Measurements from ENCODE around the gene ANXA1. TPM values are rescaled to one million over a fixed set of nuclear protein-coding genes. Genes with fewer than 3 reads are reported as not detected.

Gene ANXA1
- total and polyA plus RNA-seq, 10 of the 15 experiments (the other 5 are each of a cell fraction or from before 2014, with no cell fraction given): 6.6 to 30.1 (median 12.6) TPM

DNA sequence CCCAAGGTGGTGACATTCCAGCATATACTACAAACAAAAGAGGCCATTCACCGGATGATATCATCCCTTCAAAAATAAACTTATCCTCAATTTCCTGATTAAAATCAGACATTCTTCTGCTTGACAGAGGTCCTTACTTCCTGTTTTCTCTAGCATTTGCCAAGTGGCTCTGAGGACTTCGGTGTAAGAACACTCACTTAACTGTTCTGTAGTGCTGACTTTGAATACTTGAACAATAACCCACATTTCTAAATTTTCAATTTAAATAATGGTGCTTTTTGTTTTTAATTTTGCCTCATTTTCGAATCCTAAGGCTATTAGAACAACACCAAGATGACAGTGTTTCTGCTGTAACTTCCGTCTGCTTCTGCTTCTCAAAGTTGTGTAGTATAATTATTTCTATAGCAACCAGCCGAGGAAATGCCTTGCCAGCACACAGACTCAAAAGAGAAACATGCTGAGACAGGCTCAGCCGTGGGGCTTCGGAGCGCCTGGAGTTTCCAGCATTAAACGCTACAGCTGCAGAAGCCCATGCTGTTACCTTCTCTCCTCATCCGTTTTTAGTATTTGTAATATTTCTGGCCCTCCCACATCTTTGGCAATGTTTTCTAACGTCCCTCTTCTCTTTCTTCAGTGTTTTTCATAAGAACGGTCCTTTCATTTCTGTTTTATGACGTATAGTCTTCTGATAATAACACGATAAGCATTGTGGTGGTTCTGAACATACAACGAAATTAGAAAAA is 19.5 kb upstream of the ANXA1 start:
- CTCF ChIA-PET: interaction anchor here (1.3 to 3.9 kb wide), 5 partner anchors 13 to 52 kb away, joined by 3 to 18 read pairs (median 4); no protein-coding TSS in a partner anchor
- H3K4me3 ChIP-seq: peak overlapping the region; percentile 52
- peak overlapping the region; percentile 94 for H2AFZ ChIP-seq (ENCODE audit: control insufficient read depth, low read depth, low read length)
- POLR2A ChIA-PET: interaction anchor here (0.7 to 2.0 kb wide), 3 partner anchors 15 to 50 kb away, joined by 3 to 8 read pairs (median 3); no protein-coding TSS in a partner anchor
- RAD21 ChIA-PET (ENCODE audit: unreplicated experiment): interaction anchor here (1.2 to 2.1 kb wide), 4 partner anchors 9 to 25 kb away, joined by 4 to 8 read pairs (median 4); no protein-coding TSS in a partner anchor
- H3K9ac ChIP-seq (ENCODE audit: control insufficient read depth, insufficient read depth, low read length): peak overlapping the region; percentile 71
- no peaks in the 10 kb centered on the region; the same call in 2 of the 3 replicates for H3K9me3 ChIP-seq (replicated peaks; ENCODE audit: control insufficient read depth, insufficient read depth, low read length)
- peak; percentile 55 for DNase-seq (ENCODE audit: low read depth, low spot score)
- H3K36me3 ChIP-seq (ENCODE audit: control insufficient read depth in 2 of 2, insufficient read depth in 2 of 2, low read length in 1 of 2): no peaks in the 10 kb centered on the region
- peak overlapping the region; percentile 90 for H3K4me2 ChIP-seq (ENCODE audit: control insufficient read depth, insufficient read depth)
- SMC1A ChIA-PET (ENCODE audit: uncharacterized antibody, unreplicated experiment): interaction anchor here (1.0 to 3.5 kb wide), 11 partner anchors 10 to 49 kb away, joined by 3 to 17 read pairs (median 8); partner anchors contain the start of gene ANXA1
- peak overlapping the region; percentile 82 for H3K27ac ChIP-seq (ENCODE audit: control insufficient read depth, insufficient read depth)
- H3K79me2 ChIP-seq (ENCODE audit: control insufficient read depth, insufficient read depth, low read length): no peaks in the 10 kb centered on the region
- peak; percentile 57 for FAIRE-seq
- no TSS peak for BruUV-seq (replicated peaks)
- intact Hi-C loops (cut with micrococcal nuclease; ENCODE audit: unreplicated experiment): no loop called here
- in situ Hi-C loops (cut with MboI): no loop called here
- peaks cover 3% of the 10 kb centered on the region; the same call in 1 of the 2 replicates for H3K4me1 ChIP-seq (ENCODE audit: control insufficient read depth, insufficient read depth, low read length)
- no peaks in the 10 kb centered on the region for H3K27me3 ChIP-seq (replicated peaks in 1 of 2; ENCODE audit: control insufficient read depth in 2 of 2, insufficient read depth in 2 of 2, low read length in 1 of 2)
- ATAC-seq: peak; percentile 89
- 0 out of 2 replicates have a peak, but pooled peaks have one; percentile 6 for TF ChIP-seq CREB1 (IDR thresholded peaks at IDR 0.05; ENCODE audit: low read depth)
- 0 out of 2 replicates have a peak, but pooled peaks have one; percentile 39 for TF ChIP-seq NFIC (IDR thresholded peaks at IDR 0.05; ENCODE audit: low read depth, low read length)
- TF ChIP-seq ASH2L (IDR thresholded peaks at IDR 0.05; ENCODE audit: borderline replicate concordance, low read depth): peak; percentile 55; the same call in 1 of the 2 replicates
- TF ChIP-seq, protein P1, sequence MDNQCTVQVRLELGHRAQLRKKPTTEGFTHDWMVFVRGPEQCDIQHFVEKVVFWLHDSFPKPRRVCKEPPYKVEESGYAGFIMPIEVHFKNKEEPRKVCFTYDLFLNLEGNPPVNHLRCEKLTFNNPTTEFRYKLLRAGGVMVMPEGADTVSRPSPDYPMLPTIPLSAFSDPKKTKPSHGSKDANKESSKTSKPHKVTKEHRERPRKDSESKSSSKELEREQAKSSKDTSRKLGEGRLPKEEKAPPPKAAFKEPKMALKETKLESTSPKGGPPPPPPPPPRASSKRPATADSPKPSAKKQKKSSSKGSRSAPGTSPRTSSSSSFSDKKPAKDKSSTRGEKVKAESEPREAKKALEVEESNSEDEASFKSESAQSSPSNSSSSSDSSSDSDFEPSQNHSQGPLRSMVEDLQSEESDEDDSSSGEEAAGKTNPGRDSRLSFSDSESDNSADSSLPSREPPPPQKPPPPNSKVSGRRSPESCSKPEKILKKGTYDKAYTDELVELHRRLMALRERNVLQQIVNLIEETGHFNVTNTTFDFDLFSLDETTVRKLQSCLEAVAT (IDR thresholded peaks at IDR 0.05): no peak
- 0 out of 2 replicates have a peak, but pooled peaks have one; percentile 42 for TF ChIP-seq ATF7 (IDR thresholded peaks at IDR 0.05; ENCODE audit: low read depth)
- no peak for TF ChIP-seq POLR2AphosphoS2 (IDR thresholded peaks at IDR 0.05; ENCODE audit: low read depth, low read length)
- TF ChIP-seq HDAC6 (IDR thresholded peaks at IDR 0.05; ENCODE audit: unreplicated experiment): no peak
- TF ChIP-seq CREM (IDR thresholded peaks at IDR 0.05; ENCODE audit: low read depth): 0 out of 2 replicates have a peak, but pooled peaks have one; percentile 3
- TF ChIP-seq ZNF274 (IDR thresholded peaks at IDR 0.05; ENCODE audit: insufficient read depth, insufficient read length): no peak
- TF ChIP-seq, protein P2, sequence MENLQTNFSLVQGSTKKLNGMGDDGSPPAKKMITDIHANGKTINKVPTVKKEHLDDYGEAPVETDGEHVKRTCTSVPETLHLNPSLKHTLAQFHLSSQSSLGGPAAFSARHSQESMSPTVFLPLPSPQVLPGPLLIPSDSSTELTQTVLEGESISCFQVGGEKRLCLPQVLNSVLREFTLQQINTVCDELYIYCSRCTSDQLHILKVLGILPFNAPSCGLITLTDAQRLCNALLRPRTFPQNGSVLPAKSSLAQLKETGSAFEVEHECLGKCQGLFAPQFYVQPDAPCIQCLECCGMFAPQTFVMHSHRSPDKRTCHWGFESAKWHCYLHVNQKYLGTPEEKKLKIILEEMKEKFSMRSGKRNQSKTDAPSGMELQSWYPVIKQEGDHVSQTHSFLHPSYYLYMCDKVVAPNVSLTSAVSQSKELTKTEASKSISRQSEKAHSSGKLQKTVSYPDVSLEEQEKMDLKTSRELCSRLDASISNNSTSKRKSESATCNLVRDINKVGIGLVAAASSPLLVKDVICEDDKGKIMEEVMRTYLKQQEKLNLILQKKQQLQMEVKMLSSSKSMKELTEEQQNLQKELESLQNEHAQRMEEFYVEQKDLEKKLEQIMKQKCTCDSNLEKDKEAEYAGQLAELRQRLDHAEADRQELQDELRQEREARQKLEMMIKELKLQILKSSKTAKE (IDR thresholded peaks at IDR 0.05; ENCODE audit: low read depth, poor library complexity, severe bottlenecking): peak; percentile 34
- TF ChIP-seq BMI1 (IDR thresholded peaks at IDR 0.05; ENCODE audit: borderline replicate concordance): peak; percentile 48; the same call in 1 of the 2 replicates
- TF ChIP-seq, protein P3, sequence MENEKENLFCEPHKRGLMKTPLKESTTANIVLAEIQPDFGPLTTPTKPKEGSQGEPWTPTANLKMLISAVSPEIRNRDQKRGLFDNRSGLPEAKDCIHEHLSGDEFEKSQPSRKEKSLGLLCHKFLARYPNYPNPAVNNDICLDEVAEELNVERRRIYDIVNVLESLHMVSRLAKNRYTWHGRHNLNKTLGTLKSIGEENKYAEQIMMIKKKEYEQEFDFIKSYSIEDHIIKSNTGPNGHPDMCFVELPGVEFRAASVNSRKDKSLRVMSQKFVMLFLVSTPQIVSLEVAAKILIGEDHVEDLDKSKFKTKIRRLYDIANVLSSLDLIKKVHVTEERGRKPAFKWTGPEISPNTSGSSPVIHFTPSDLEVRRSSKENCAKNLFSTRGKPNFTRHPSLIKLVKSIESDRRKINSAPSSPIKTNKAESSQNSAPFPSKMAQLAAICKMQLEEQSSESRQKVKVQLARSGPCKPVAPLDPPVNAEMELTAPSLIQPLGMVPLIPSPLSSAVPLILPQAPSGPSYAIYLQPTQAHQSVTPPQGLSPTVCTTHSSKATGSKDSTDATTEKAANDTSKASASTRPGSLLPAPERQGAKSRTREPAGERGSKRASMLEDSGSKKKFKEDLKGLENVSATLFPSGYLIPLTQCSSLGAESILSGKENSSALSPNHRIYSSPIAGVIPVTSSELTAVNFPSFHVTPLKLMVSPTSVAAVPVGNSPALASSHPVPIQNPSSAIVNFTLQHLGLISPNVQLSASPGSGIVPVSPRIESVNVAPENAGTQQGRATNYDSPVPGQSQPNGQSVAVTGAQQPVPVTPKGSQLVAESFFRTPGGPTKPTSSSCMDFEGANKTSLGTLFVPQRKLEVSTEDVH (IDR thresholded peaks at IDR 0.05; ENCODE audit: low read depth, partially characterized antibody): no peak
- TF ChIP-seq, protein P4, sequence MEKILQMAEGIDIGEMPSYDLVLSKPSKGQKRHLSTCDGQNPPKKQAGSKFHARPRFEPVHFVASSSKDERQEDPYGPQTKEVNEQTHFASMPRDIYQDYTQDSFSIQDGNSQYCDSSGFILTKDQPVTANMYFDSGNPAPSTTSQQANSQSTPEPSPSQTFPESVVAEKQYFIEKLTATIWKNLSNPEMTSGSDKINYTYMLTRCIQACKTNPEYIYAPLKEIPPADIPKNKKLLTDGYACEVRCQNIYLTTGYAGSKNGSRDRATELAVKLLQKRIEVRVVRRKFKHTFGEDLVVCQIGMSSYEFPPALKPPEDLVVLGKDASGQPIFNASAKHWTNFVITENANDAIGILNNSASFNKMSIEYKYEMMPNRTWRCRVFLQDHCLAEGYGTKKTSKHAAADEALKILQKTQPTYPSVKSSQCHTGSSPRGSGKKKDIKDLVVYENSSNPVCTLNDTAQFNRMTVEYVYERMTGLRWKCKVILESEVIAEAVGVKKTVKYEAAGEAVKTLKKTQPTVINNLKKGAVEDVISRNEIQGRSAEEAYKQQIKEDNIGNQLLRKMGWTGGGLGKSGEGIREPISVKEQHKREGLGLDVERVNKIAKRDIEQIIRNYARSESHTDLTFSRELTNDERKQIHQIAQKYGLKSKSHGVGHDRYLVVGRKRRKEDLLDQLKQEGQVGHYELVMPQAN (conservative IDR thresholded peaks at IDR 0.05): no peak
- TF ChIP-seq POLR2A (IDR thresholded peaks at IDR 0.05; ENCODE audit: low read depth, low read length): peak; percentile 55
- no peaks in the 10 kb centered on the region for H4K20me1 ChIP-seq (ENCODE audit: control insufficient read depth, insufficient read depth)
- under 1% methylated on average over 15 of the region's 15 CpGs for WGBS (ENCODE audit: insufficient coverage, insufficient replicate concordance, low lambda C conversion rate, missing lambda C conversion rate)

Data from GM12878 (cell line).